HG02763 (cell line): ENCODE data around the gene TUBE1.
"Not testable (repeated sequence)": the region's sequence is repeated elsewhere in the genome, so short reads cannot be mapped to it uniquely, and the experiment has no call there.

Experiments used
- ATAC-seq: cut with Tn5 transposase; IDR thresholded peaks from one replicate; pipeline ENCODE4 v1.9.1; 2021; ENCODE audit warnings: mild to moderate bottlenecking, moderate library complexity; ENCODE audit not compliant: unreplicated experiment

Gene TUBE1, protein sequence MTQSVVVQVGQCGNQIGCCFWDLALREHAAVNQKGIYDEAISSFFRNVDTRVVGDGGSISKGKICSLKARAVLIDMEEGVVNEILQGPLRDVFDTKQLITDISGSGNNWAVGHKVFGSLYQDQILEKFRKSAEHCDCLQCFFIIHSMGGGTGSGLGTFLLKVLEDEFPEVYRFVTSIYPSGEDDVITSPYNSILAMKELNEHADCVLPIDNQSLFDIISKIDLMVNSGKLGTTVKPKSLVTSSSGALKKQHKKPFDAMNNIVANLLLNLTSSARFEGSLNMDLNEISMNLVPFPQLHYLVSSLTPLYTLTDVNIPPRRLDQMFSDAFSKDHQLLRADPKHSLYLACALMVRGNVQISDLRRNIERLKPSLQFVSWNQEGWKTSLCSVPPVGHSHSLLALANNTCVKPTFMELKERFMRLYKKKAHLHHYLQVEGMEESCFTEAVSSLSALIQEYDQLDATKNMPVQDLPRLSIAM

DNA sequence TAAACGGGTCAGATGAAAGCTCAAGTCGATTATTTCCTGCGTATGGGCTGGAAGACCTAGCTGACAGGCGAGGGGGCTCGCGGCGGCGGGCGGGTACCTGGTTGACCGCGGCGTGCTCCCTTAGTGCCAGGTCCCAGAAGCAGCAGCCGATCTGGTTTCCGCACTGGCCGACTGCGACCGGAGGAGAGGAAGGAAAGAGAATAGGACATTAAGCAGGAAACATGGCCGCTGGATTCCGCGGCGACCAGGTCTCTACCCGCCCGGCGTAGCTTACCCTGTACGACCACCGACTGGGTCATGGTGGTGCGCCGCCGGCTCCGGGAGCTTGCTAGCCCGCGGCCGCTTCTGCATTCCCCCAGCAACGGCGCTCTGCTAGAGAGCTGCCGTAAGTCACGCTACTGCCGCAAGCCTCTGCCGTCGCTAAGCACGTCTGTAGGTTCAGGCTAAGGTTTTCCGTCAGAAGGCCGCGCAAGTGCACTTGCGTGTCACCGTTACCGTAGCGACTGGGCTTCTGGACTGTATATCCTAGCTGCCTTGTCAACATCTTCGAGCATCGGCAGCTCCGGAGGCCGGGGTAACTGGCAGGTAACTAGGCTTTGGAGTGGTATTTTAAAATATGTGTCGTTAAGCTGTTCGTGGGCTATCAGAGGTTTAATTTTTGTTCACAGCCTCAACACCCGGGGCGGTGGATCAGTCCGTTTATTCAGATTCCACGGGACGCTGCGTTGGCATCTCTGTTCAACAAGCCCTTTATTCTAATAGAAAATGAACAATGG lies at the start of gene TUBE1, which contains the start of gene FAM229B:
TSS of gene TUBE1 (minus strand) at position 347 of the 776 bp plus-strand sequence. CDS start at position 299, 48 bp downstream.
TSS of gene FAM229B (plus strand) at position 456 of the 776 bp plus-strand sequence. CDS start 11,693 bp downstream, outside the sequence.
- peak; percentile 99 for ATAC-seq

DNA sequence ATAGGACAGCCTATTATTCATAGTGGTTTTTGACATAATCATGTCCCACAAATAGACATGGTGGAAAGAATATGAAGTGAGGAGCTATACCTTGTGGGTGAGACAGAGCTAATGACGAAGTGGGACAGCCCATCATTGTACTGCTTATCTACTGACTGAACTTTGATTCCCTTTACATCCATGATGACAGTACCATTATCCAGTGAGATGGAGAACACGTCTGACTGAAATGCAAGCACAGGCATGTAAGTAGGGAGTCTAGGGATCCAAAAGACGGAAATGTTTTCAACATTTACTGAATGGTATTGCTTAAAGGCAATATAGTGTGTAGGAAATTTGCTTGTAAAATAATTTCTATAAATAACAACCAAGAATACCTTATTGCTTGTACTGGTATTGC lies 43.6 kb upstream of the TUBE1 start:
- no peak for ATAC-seq

DNA sequence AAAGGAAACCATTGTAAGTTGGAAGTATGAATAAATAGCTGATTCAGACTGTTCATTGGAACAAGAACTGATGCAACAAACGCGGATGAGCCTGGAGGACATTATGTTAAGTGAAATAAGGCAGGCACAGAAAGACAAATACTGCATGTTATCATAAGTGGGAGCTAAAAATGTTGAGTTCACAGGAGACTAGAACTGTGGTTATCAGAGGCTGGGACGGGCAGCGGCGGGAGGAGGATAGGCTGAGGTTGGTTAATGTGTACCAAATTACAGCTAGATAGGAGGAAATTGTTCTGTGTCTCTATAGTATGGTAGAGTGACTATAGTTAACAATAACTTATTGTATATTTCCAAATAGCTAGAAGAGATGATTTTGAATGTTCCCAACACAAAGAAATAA lies 40.9 kb upstream of the TUBE1 start:
- ATAC-seq = no peak

DNA sequence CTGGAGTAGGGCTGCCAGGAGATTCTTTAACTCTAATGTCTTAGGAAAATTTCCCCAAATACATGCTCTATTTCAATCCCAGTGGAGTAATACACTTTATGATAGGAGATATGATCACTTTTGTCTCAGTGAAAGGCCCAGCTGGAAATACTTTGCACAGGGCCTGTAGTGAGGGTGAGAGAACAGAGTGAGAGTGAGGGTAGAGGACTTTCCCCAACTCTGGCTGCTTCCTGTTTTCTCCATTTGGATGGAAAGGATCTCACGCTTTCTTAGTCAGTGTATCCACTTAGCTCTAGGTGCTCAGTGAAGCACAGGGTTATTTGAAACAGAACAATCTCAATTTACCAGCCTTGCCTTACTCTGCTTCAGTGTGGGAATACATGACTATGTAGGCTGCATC lies 36.7 kb upstream of the TUBE1 start:
- no peak for ATAC-seq

DNA sequence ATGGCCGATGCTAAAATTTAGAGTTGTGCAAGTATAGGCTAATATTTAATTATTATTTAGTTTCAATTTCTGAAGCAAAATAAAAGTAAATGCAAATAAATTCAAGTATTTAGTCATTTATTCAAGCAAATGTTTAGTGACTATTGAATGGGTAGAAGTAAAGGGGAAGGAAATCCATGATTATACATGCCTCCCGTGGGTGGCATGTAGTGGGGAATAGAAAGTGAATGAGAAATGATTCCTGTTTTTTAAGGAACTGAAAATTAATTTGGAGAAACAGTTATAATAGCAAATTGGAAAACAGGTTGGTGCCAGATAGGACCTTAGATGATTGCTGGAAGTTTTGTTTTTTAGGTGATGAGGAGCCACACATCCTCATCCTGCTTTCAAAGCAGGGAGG lies 35.5 kb upstream of the TUBE1 start:
- no peak for ATAC-seq

DNA sequence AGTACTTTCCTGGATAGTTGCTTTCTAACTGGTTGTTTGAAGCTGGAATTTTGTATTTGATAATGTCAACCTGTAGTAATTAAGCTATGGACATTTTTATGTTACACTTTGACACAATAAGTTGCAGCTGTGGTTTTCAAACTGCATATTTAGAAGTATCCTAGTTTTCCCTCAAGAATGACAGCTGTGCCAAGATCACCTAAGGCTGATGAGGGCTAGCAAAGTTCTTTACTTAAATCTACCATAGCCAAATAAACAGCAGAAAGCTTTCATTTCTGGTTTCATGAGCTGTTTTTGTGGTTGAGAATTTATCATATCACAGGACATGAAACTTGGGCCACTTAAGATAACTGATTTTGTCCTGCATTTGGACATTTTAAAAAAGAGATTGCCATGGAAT lies 30.8 kb upstream of the TUBE1 start:
- ATAC-seq = no peak

DNA sequence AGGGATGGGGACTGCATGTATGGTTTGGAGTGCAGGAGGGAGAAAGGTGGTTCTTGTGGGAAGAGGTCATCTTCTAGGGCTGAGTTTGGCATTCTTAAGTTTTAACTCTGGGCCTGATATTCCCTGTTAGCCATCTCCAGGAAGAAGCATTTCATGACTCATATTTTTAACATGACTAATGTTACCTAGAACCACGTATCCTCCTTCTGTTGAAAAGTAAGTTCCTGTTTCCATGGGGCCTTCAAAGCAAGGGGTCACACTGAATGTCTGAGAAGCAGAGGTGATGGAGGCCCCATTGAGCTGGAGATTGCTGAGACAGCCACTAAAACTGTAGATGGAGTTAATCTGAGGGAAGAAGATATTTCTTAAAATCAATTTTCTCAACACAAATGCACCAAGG lies 30.3 kb upstream of the TUBE1 start:
- ATAC-seq = no peak

DNA sequence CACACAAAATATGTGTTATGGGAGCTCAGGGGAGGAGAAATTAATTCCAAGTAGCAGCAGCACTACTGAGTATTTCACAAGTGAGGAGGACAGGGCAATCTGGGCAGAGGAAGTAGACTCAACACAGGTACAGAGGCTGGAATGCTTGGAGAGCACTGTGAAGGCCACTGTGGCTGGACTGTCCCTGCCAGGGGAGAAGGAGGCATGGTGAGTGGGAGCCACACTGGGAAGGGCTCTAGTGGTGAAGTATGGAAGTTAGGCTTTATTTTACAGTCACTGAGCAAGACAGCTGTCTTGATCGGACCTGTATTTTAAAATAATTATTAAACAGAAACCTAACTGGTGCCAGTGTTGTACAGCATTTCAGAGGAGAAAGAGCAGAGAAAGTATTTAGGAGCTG lies 28.9 kb upstream of the TUBE1 start:
- no peak for ATAC-seq

DNA sequence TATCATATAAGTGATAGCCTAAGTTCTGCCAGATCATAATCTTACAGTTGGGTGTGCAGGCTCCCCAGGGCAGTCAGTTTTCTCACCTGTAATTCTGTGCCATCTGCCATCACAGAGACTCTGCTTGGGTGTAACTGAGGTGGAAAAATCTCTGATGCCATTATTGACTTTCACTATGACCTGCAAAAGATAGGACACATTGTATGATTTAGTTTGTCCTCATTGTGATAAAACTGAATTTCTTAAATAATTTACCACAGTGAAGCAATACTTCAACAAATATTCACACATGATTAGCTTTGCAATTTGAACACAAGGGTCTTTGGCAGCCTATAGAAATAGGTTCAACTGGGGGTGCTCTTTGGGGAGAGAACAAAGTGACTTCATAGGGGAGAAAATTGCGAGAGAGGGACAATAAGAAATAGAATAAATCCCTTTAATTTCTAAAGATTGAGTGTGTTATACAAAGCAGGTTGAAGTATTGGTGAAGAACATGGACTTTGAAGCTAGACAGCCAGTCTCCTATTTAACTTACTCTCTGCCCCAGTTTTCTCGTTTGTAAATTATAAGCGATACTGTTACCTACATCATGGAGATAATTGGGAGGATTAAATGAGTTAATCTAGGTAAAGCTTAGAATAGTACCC lies 27.4 kb upstream of the TUBE1 start:
- ATAC-seq = no peak

DNA sequence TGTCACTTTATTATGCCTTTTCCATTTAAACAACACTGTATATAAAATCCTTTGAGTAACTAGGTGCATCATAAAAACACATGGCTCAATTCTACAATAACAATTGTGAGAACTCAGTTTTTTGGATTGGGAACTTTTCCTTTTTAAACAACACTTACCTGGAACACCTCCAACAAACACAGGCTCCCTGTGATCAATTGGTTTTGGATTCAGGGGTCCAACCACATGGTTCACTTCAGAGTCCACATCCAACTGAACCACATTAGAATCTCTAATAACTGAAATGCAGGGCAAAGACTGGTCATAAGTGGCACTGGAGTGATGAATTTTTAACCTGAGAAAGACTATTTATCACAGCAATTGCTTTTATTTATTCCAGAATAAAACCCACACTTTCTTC lies 26.6 kb upstream of the TUBE1 start:
- no peak for ATAC-seq

DNA sequence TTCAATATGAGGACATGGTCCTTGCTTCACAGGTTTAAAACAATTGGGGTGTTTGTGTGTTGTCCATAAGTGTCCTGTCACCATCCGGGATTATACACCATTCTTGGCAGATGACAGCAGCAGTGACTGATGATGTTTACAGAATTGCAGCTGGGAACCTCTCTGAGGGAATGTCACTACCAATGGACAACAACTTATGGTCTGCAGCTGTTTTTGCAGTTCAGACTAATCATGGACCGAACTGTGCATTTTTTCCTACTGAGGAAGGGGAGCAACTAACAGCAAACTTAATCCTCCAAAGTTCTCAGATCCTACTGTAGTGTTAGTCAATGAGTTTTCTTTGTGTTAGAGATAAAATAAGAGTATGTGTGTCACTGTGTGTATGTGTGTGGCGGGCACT lies 26.1 kb upstream of the TUBE1 start:
- no peak for ATAC-seq

DNA sequence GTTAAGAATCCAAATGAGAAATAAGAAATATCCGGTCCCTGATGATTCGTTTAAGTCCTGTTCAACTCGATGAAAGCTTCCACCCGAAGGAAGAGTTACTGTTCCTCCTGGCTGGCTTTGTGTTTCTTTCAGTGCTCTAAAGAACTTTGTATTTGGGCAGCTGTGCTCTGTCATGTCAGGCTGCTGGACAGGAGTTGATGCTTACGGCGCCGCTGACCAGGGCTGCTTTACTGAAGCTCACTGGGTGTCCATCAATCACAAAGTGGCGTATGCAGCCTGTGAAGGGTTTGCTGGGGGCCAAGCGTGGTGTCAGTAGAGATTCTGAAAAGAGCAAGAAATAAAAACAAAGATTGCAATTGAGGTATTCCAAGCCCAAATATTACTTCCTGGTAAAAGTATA lies 22.0 kb upstream of the TUBE1 start:
- no peak for ATAC-seq

DNA sequence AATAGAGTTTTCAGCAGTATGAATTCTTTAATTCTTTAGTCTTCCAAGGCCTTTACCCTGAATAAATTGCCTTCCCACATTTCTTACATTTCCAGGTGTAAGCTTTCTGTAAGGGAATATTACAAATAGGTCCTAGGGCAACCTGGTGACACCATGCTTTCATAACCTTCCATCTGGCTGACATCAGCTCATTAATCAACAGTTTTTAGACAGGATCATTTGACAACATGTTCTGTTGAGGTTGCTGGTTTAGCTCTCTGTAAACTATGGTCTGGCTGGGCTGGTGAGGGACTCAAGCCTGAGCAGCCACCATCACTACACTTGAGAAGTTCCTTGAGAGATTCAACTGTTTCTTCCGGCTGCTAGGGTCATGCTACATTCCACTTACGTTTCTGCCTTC lies 19.3 kb upstream of the TUBE1 start:
- ATAC-seq = no peak

DNA sequence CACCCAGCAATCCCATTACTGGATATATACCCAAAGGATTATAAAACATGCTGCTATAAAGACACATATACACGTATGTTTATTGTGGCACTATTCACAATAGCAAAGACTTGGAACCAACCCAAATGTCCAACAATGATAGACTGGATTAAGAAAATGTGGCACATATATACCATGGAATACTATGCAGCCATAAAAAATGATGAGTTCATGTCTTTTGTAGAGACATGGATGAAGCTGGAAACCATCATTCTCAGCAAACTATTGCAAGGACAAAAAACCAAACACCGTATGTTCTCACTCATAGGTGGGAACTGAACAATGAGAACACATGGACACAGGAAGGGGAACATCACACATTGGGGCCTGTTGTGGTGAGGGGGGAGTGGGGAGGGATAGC lies 18.7 kb upstream of the TUBE1 start:
- ATAC-seq = not testable (repeated sequence)

DNA sequence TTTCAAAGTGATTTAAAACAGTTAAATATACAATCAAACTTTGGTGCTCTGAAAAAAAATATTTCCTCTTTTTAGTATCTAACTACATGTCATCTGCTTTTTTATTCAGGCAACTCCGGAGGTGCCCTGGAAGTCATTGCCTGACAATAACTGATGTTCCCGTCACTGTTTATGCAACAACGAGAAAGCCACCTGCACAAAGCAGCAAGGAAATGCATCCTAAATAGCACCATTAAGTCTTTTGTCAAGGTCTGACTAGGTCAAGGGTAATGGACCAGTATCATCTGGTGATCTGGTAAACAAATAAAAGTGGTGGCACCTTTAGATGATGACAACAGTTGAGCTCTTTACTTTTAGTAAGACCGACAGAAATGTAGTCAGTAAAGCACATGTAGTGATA lies 13.3 kb upstream of the TUBE1 start:
- ATAC-seq = no peak

DNA sequence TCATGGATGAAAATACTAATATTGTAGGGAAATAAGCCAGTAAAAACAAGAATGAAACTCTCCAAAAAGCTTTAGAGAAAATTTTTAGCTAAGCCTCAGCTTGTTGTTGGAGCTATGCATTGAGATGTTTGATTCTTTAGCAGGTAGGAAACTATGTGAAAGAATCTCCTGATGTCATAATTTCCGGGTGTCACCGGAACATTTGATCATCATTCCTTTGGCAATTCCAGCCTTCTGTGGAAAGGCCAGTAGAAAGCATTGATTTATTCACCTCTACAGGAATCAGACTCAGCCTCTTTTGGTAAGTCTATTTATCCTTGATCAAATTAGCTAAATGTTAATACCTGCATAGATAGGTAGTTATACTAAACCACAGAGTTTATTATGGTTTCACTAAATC lies 9.6 kb upstream of the TUBE1 start:
- no peak for ATAC-seq

DNA sequence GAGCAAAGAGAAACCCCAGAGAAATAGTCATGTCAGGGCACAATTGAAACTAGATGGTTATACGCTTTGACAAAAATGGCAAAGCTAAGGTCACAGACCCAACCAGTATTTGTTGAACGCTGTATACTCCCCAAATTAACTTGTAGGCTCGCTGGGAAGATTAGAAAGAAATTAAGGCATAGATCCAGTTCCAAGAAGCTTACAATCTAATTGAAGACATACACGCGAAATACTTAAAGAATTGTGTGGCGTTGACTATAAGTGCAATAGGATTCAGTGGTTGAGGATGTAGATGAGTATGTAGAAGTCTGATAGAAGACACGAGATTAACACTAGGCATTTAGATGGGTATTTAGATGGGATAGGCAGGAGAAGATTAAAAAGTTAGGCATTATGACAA lies 634 bp upstream of the TUBE1 start:
- ATAC-seq = no peak

DNA sequence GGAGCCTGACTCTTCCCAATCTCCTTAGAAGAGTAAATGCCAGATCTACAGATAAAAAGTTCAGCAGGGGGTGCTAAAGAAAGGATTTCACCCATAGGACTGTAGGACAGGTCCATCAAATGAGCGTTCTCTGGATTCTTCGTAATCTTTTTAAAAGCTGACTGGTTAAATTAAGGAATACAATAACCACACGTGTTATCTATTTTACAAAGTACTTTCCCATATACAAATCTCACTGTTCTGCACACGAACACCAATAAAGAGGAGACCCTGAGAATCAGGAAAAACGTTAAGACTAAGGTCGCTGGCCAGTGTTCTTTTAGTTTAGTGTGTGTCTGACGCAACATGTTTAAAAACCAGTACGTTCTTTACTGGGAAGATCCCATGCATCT lies 542 bp downstream of the TUBE1 start:
- ATAC-seq = peak; percentile 25

DNA sequence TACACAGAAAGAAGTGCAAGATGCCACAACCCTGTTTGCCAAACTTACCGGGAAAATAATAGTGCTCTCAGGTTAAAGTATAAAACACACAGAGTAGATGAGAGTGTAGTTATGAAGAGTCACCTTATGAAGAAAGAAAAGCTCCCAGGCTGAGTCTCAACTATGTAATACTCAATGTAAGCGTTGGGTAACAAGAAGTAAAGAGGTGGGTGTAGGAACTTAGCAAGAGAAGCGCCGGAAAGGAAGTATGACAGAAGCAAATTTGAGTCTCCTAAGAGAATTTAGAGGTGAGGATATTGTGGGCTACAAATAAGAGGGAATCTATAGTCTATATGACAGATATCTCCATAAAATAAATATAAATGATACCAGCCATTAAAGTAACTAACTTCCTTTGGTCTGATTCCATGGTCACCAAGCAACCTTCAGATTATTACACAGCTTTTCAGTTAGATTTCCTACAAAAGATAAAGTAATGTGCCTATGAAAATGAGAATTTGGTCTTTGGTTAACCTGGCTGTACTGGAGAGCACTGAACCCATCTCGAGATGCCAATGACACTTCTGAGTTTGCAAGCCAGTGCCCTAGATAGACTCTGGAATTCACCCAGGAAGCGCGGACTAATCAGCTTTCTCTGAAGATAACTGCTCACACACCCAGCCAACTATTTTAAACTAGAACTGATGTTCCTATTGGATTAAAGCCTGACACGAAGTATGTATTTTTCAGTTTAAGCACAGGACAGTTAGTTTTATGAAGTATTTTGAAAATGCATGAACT lies 1.8 kb downstream of the TUBE1 start:
- ATAC-seq = no peak

DNA sequence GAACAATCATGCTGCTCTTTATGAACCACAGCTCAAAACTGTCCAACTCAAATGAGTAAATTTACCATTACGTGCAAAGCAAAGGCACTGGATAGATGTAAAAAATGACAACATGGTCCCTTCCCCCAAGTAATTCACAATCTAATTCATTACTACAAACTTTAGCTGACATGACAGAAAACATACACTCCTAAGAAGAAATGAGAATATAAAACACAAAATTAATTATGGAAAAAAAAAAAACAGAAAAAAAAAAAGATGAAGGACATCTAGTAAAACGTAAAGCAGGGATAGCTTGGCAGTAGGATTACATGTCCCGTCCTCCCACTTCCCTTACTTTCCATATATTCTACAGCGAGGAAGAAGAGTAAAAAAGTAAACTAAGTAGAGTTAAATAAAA lies 5.7 kb downstream of the TUBE1 start:
- no peak for ATAC-seq

DNA sequence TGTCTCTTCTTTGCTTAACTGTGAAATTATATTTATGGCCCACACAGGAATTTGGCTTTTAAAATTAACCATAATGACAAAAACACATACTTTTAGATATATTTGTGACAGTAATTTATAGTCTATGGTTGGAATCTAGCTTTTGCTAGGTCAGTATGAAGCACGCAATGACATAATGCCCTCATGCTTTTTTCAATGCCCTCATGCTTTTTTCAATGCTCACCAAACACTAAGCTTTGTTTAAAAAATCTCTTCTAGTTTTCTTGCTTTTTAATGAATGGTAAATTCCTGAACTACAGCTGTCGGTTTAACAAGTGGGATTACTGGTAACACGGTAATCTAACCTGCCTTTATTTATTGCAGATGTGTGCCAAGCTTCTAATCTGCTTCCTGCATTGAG lies 20.7 kb downstream of the TUBE1 start:
- no peak for ATAC-seq
